GM12892 (cell line): ENCODE data around the gene SAPCD1.

Source experiments
- POLR2A ChIP-seq: IDR thresholded peaks from 2 replicates; pipeline ENCODE4 v1.6.1; 2011; ENCODE audit warnings: low read depth, low read length, control low read depth
- POLR2AphosphoS5 ChIP-seq: IDR thresholded peaks from 2 replicates; pipeline ENCODE4 v1.6.1; 2011; ENCODE audit warnings: low read depth, low read length, control low read depth
- TAF1 ChIP-seq: IDR thresholded peaks from 2 replicates; pipeline ENCODE4 v1.6.1; 2011; ENCODE audit warnings: low read depth, mild to moderate bottlenecking, control low read depth, low read length, borderline replicate concordance

DNA sequence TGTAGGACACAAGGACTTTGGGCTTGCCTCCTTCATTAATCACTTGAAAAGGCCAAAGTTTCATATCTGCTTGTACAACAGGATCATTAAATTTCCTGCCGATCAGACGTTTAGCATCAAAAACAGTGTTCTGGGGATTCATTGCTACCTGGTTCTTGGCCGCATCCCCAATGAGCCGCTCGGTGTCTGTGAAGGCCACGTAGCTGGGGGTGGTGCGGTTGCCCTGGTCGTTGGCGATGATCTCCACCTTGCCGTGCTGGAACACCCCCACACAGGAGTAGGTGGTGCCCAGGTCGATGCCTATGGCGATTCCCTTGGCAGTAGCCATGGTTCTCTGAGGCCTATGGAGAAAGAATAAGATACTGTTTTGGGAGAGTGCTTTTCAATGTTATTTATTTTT lies 49.2 kb downstream of the SAPCD1 start:
- TF ChIP-seq POLR2A (no peak), POLR2AphosphoS5 (no peak), TAF1 (no peak)
